AG09309 (cell line): ENCODE data around the gene PLCL2.

ENCODE experiments used
- DNase-seq: peaks from one replicate; pipeline ENCODE4 v3.0.0-alpha.2; 2010; ENCODE audit warnings: low read depth
- H3K4me3 ChIP-seq: 2 replicates; pipeline ENCODE4 v1.5.1; 2011; ENCODE audit warnings: mild to moderate bottlenecking, low read depth, low read length, moderate library complexity; ENCODE audit not compliant: control insufficient read depth
- TF ChIP-seq, protein P1 (sequence below): IDR thresholded peaks from 2 replicates; pipeline ENCODE4 v1.5.1; 2011; ENCODE audit warnings: mild to moderate bottlenecking, low read depth, low read length, inconsistent platforms; ENCODE audit not compliant: insufficient read depth, control insufficient read depth; ENCODE audit errors: missing control alignments

Gene PLCL2

GRCh38 chr3:16841041-16841753, 43.6 kb upstream of the PLCL2 start:
- TF ChIP-seq, protein P1, sequence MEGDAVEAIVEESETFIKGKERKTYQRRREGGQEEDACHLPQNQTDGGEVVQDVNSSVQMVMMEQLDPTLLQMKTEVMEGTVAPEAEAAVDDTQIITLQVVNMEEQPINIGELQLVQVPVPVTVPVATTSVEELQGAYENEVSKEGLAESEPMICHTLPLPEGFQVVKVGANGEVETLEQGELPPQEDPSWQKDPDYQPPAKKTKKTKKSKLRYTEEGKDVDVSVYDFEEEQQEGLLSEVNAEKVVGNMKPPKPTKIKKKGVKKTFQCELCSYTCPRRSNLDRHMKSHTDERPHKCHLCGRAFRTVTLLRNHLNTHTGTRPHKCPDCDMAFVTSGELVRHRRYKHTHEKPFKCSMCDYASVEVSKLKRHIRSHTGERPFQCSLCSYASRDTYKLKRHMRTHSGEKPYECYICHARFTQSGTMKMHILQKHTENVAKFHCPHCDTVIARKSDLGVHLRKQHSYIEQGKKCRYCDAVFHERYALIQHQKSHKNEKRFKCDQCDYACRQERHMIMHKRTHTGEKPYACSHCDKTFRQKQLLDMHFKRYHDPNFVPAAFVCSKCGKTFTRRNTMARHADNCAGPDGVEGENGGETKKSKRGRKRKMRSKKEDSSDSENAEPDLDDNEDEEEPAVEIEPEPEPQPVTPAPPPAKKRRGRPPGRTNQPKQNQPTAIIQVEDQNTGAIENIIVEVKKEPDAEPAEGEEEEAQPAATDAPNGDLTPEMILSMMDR, result no peak
- DNase-seq, result no peak
- no peak overlapping the region for H3K4me3 ChIP-seq

DNA sequence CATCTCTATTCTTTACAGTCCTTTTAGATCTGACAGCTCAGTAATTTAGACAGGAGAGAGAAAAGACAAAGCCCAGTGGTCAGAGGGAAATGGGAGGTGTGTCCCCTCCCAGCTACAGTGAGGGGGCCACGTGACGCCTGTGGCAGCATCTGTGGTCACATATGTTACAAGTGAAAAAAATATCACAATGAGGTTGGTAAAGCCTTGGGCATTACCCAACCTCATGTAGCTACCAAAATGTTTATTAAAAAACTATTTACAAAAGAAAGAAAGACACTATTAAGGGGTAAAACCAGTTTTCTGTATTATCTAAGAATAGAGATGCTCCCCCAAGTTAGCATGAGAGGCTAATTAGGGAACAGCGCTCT, 42.9 kb upstream of the PLCL2 start:
- H3K4me3 ChIP-seq, result no peak overlapping the region
- no peak for DNase-seq
- TF ChIP-seq, protein P1, result no peak

DNA sequence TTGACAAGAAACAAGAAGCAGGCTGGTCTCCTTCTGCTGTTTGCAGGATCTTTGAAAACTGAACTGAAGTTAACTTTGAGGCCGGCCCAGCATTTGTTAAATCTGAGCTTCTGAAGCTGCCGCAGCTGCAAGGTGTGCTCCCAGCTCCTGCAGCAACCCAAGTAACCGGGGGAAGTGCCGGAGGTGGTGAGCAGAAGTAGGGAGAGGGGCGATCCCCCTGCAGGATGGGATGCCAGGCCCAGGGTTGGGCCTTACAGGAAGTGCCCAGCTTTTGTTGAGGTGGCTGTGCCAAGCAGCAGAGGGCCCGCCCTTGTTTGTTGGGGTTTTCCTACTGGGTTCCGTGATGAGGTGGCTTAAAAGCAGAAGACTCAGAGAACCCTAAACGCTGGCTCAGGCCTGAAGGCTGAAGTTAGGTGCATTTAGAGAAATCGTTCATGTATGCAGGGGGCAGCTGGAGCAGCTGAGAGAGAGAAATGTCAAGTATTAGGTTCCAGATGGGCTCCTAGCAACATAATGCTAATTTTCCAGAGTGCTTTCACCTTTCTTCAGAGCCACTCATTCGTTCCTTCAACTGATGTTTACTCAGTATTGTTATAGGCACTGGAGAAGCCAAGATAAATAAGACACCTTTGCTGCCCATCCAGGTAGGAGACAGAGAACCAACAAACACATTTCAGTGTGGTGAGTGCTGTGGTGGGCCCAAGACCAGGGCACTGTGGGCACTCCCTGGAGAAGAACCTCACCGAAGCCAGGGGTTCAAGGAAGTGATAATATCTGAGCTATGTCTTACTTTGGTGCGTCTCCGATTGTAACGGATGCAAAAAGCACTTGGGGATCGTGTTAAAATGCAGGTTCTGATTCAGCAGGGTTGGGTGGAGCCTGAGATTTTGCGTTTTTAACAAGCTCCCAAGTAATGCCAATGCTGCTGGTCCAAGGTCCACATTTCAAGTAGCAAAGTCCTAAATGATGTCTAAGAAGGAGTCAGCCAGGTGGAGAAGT, 42.2 kb upstream of the PLCL2 start:
- TF ChIP-seq, protein P1, result no peak
- H3K4me3 ChIP-seq, result no peak overlapping the region
- no peak for DNase-seq

- TF ChIP-seq, protein P1, result no peak
- no peak for DNase-seq
- no peak overlapping the region for H3K4me3 ChIP-seq
These were observed 40.5 kb upstream of the PLCL2 start for GRCh38 chr3:16844222-16844621.

GRCh38 chr3:16844791-16845190, 40.0 kb upstream of the PLCL2 start:
- H3K4me3 ChIP-seq, result no peak overlapping the region
- no peak for DNase-seq
- TF ChIP-seq, protein P1, result no peak

DNA sequence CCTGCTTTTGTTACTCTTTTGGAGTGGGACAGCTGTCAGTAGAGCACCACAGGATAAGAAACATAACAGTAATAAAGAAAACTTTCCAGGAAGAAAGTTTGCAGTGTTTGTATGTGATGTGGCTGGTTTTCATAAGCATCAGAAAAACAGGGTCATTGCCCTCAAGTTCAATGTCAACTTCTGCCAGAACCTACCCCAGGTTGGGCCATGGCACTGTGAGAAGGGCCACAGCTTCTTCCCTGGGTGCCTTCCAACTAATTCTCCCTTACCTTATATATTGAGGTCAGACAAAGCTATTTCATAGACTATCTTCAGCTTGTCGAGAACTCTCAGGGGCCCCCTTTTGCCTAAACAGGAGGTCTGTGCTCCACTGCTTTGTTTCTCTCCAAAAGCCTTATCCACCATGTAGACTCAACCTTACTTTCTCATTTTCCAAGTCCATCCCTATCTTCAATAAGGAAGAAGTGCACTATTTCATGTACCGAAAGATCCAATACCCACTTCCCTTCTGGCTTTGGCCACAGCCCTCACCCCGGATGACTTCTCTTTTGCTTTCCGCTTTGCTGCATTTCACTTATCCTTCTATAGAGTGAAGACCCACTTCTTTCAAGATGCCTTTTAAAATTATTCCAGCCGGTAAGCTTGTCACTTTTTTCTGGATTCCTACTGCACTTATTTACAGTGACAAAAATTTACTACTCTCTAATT, 38.2 kb upstream of the PLCL2 start:
- no peak for DNase-seq
- TF ChIP-seq, protein P1, result no peak
- H3K4me3 ChIP-seq, result no peak overlapping the region
